Nucleus accumbens (tissue), 56 donors: Measurements from ENCODE around the gene RNF41.
"Not testable (repeated sequence)": the region's sequence is repeated elsewhere in the genome, so short reads cannot be mapped to it uniquely, and the experiment has no call there.

Source experiments
- DNase-seq, 56 donors: peaks; one replicate each; lab custom pipeline; 2025; lab: John Stamatoyannopoulos, UW

The RNF41 gene

DNA sequence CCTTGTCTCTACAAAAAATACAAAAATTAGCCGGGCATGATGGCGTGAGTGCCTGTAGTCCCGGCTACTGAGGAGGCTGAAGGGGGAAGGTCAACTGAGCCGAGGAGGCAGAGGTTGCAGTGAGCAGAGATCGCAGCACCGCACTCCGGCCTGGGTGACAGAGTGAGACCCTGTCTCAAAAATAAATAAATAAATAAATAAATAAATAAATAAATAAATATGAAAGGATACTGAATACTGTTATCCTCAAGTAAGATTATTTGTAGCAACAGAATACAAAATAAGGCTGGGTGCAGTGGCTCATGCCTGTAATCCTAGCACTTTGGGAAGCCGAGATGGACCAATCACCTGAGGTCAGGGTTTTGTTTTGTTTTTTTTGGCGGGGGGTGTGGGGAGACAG, 1.9 kb downstream of the RNF41 start:
- no peak for DNase-seq

DNA sequence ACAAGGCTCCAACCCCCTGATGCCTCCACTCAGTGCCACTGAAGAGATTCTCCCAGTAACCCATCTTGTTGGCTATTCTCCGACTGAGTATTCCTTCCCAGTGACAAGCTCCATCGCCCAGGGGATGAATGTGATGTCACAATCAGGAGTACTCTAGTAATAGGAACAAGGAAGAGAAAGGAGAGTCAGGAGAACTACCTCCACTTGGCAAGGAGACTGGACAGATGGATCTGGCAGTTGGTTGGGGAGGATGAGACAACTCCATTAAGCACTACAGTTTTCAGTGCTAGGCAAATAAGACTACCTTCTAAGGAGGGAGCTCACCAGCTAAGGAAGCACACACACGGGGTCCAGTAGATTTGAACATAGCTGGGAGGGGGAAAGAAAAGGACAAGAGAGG, 5.3 kb downstream of the RNF41 start:
- no peak for DNase-seq

DNA sequence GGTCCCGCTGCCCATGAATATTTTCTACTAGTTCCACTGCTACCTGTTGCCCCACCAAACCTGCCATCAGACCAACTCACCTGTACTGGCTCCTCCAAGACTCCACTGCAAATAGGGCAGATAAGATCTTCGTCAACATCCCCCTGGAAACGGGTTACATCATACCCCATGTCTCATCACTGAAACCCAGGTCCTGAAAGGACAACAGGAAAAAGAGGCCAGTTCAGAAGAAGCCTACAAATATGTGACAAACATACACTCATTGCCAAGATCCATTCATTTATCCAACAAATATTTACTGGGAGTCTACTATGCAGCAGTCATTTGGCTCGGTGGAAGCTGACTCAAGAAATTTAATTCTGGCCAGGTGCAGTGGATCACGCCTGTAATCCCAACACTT, 7.8 kb downstream of the RNF41 start:
- DNase-seq: no peak

GRCh38 chr12:56212361-56212760, 9.4 kb downstream of the RNF41 start:
- DNase-seq: no peak

GRCh38 chr12:56208006-56208405, 13.7 kb downstream of the RNF41 start:
- DNase-seq: no peak

DNA sequence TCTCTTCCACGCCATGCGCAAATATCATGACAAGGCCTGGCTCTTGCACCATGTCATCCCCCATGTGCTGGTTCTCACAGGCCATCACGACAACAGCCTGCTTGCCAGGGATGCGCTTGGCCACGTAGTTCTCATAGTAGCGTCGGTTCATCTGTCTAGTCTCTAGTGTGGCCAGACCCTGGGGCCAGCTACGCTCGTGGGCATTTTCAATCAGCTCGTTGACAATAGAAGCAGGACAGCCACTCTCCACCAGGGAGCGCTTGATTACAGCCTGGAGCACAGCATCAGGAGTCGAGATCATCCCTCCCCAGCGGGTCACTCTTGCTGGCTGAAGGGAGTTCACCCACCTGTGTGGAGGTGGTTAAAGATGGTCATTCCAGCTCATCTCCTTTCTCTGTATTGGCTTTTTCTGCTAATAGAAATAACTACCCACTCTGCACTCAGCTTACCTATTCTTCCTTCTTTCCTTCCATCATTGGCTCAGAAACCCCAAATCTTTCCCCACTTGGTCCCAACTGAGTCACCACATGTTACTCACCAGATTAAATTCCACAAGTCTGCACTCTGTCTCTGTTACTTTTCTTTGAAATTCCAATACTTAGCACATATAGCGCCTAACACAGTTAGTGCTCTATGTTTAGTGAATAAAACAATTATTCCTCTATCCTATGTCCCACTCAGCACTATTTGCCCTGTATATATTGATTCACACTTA, 15.1 kb downstream of the RNF41 start:
- peak in 17 of 56 donors; percentile 0 to 33 (median 9) for DNase-seq

DNA sequence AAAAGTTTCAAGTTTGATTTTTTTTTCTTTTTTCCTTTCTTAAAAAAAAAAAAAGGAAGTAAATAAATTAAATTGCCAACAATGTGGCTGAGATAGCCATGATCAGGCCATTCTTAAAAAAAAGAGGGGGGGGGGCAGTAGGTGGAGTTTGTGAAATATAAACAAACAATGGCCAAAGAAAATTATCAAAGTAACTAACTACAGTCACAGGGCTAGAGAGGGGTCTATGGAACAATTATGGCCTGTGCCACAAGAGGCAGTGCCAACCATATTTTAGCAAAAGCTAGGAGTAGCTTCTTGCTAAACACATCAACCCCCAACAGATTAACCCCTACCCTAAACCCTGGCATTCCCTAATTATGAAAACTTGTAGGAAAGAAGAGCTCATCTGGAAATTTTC, 16.3 kb downstream of the RNF41 start:
- no peak for DNase-seq

DNA sequence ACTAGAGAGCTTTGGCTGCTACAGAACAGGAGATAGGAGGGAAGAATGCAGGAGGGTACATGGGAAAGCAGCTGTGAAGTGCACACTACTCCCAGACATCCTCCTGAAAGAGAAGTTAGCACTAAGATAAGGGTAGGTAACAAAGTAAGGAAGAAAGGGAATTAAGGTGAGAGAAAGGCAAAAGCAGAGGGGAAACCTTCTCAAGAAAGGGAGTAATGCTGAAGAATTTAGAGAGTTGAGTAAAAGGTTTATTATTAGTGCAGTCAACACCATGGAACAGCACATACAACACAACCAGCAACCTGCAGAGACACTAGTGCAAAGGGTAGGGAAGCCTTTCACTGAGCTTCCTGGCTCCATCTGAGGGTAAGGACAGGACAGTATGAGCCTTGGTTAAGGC, 17.4 kb downstream of the RNF41 start:
- no peak for DNase-seq

DNA sequence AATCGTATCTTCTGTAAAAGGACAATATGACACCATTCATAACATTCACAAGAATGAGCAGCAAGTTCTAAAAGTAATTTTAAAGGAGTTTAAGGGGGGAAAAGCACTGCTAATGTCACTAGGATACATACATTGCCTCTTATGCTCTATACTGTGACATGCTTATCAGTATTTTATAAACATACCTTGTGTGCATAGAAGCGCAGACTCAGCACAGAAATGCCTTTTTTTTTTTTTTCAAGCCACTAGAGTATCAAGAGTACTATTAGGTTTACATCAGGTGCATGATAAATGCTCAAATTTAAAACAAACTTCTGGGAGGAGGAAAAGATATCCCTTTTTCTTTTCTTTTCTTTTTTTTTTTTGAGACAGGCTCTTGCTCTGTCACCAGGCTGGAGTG, 18.9 kb downstream of the RNF41 start:
- no peak for DNase-seq

DNA sequence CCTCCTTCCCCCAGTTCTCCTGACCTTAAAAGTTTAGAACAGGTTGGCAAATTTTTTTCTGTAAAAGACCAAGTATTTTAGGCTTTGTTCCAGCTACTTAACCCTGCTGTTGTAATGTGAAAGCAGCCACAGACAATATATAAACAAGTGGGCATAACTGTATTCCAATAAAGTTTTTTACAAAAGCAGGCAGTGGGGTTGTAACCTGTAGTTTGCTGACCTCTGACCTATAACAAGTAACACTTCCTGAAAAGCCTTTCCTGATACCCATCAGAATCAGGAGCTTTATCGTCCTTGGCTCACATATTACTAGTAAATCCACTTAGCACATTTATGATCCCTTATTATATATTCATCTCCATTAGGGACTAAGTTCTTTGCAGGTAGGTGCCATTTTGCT, 19.4 kb downstream of the RNF41 start:
- no peak for DNase-seq

DNA sequence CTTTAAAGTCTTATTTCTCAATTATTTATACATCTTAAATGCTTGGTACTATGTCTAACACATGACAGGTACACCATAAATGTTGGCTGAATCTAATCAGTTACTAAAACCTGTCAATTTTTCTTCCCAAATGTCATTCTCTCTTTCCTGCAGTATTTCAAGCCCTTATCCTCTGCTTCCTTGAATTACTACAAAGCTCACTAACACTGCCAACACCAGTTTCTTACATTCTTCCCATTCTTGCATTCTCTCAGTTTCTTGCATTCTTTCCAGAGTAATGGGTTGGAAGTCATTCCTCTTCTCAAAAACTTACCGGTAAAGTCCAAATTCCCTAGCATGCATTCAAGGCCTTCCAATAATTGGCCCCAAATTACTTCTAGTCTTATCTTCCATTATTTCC, 22.9 kb downstream of the RNF41 start:
- no peak for DNase-seq

GRCh38 chr12:56197921-56198635, 23.6 kb downstream of the RNF41 start:
- no peak for DNase-seq

- DNase-seq: not testable (repeated sequence)
Measured at GRCh38 chr12:56196818-56197550, 24.7 kb downstream of the RNF41 start.

- peak in 42 of 56 donors; percentile 1 to 82 (median 22) for DNase-seq
Measured at GRCh38 chr12:56193025-56193578, 28.6 kb downstream of the RNF41 start.

DNA sequence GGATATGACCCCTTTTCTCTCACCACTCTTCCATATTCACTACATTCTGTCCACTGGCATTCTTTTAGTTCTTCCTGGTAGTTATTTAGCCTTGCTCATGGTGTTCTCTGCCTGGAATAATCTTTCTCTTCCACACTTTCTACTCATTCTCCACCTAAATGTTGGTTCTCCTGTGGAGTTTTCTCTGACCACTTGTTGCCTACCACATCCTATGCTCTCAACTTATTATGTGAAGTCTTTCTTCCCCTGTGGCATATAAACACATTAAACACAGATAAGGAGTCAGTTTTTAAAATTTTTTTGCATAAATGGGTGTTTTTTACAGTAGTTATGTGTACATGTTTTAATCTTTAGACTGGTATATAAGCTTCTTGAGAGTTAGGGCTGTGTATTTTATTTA, 29.1 kb downstream of the RNF41 start:
- DNase-seq: no peak

- peak in 1 of 56 donors; percentile 37 for DNase-seq
Measured at GRCh38 chr12:56190695-56191155, 31.0 kb downstream of the RNF41 start.

- DNase-seq: peak in 54 of 56 donors; percentile 11 to 91 (median 68)
Measured at GRCh38 chr12:56189918-56190694, 31.6 kb downstream of the RNF41 start.

DNA sequence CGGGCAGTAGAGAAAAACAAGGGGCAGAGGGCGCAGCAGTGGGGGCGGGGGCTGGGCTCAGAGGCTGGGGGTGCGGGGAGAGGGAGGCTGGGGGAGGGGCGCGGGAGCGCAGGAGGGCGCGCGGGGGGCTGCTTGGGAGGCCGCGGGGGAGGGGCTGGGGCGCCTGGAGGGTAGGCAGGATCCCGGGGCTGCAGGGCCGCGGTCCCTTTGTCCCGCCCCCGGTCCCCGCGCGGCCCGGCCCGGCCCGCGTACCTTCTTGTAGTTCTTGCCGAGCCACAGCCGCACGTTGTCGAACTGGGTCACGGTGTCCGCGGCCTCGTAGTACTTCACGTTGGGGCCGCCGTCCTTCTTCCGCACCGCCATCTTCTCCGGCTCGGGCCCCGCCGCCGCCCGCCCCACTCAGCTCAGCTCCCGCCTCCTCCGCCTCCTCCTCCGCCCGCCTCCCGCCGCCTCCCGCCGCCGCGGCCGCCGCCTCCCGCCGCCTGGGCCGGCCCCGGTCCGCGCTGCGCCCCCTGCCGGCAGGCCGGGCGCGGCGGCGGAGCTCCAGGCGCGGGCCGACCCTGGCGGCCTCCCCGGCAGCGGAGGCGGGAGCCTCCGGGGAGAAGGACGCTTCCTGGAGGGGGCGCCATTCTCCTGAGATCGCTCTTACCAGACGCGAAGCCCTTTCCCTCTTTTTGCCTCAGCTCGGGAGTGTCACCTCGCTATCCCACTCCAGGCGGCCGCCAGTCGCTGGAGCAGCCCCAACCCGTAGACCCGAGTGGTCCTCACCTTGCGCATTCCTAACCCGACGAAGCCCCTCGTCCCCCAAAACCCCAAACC, 32.4 kb downstream of the RNF41 start, which contains the start of gene SMARCC2:
TSS of gene SMARCC2 (minus strand) at position 385 of the 819 bp plus-strand sequence. CDS start at position 363, 22 bp downstream.
- peak in 54 of 56 donors; percentile 22 to 91 (median 70) for DNase-seq

- peak in 14 of 56 donors; percentile 6 to 50 (median 29) for DNase-seq
Measured at GRCh38 chr12:56188778-56189098, 33.0 kb downstream of the RNF41 start.
